Sigmoid colon (tissue), 4 donors: ENCODE data around the gene FIP1L1.

Source experiments
- EP300 ChIP-seq, 4 donors: sonication (generic); formaldehyde crosslinking; IDR thresholded peaks; one replicate each; pipeline ENCODE4 v1.6.1; 2017; ENCODE audit warnings: antibody characterized with exemption in 4 of 4
- POLR2AphosphoS5 ChIP-seq, 4 donors: sonication (generic); formaldehyde crosslinking; IDR thresholded peaks; one replicate each; pipeline ENCODE4 v1.6.1; 2017; ENCODE audit warnings: antibody characterized with exemption in 4 of 4
- TF ChIP-seq, protein P1 (sequence below), 4 experiments: fragments of 450-650 bp in 3 of 4; fragments of 200-600 bp in 1 of 4; IDR thresholded peaks; one replicate each; pipeline ENCODE4 v1.5.1; 2016 to 2019; ENCODE audit warnings: antibody characterized with exemption in 4 of 4, mild to moderate bottlenecking in 3 of 4, moderate library complexity in 2 of 4

- TF ChIP-seq, protein P1, sequence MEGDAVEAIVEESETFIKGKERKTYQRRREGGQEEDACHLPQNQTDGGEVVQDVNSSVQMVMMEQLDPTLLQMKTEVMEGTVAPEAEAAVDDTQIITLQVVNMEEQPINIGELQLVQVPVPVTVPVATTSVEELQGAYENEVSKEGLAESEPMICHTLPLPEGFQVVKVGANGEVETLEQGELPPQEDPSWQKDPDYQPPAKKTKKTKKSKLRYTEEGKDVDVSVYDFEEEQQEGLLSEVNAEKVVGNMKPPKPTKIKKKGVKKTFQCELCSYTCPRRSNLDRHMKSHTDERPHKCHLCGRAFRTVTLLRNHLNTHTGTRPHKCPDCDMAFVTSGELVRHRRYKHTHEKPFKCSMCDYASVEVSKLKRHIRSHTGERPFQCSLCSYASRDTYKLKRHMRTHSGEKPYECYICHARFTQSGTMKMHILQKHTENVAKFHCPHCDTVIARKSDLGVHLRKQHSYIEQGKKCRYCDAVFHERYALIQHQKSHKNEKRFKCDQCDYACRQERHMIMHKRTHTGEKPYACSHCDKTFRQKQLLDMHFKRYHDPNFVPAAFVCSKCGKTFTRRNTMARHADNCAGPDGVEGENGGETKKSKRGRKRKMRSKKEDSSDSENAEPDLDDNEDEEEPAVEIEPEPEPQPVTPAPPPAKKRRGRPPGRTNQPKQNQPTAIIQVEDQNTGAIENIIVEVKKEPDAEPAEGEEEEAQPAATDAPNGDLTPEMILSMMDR (IDR thresholded peaks at IDR 0.05) = no peak
- no peak for TF ChIP-seq POLR2AphosphoS5 (IDR thresholded peaks at IDR 0.05)
- no peak for TF ChIP-seq EP300 (IDR thresholded peaks at IDR 0.05)
Observed at GRCh38 chr4:53500546-53500945, 123.1 kb downstream of the FIP1L1 start.
